ENCODE results near the gene RTKN.

DNA sequence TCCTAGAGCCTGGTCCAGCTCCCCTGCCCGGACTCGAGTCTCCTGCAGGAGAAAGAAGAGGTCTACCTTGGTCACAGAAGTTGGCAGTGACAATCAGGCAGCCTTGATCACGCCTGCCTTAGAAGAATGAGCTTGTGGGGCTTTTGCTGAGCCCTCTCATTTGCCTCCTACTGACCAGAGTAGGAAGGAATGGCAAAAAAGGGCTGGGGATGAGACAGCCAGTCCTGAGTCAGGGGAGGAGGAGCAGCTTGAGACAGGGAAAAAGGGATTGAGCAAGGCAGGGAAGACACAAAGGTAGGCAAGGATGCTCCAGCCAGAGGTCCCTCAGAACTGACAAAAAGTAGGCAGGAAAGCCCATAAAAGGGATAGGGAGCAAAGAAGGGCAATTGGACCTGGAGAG, 14.2 kb downstream of the RTKN start:
- no peak for TF ChIP-seq CTCF (IDR thresholded peaks at IDR 0.05; ENCODE audit: insufficient read depth, low read length, poor library complexity, severe bottlenecking)
- no peak for TF ChIP-seq EZH2phosphoT487 (conservative IDR thresholded peaks at IDR 0.05; ENCODE audit: low read length)

Data from SU-DHL-6 (cell line).